Measurements from ENCODE around the gene TRIP12.

The TRIP12 gene

DNA sequence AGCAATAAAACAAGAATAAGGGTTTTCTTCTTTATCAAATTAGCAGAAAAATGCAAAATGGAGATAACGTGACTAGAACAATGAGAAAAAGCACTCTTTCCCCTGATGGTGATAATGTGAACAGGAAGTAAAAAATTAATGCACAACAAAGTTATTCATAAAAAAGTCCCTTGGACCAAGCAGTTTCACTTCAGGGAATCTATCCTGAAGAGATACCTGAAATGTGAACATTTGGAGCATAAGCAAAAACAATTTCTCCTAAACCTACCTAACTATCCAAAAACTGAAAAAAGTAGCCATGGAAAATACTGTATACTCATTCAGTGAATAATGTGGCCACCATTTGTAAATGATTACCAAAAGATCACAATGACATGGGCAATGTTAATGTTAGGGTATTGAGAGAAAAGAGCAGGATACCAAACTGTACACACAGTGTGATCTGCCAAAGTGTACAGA is 48.7 kb downstream of the TRIP12 start:
- ChIA-PET CTCF (no interaction called here), POLR2A (interaction anchor here (0.9 kb wide), 1 partner anchor 48 kb away, joined by 3 read pairs; no protein-coding TSS in a partner anchor)
- no peak for DNase-seq (ENCODE audit: extremely low spot score)
- TF ChIP-seq BHLHE40 (IDR thresholded peaks at IDR 0.05; ENCODE audit: borderline replicate concordance) (no peak), FOXM1 (IDR thresholded peaks at IDR 0.05; ENCODE audit: borderline replicate concordance) (no peak), SP1 (IDR thresholded peaks at IDR 0.05) (no peak), FOXA1 (IDR thresholded peaks at IDR 0.05) (no peak), LEF1 (IDR thresholded peaks at IDR 0.05; ENCODE audit: borderline replicate concordance) (no peak), NFRKB (IDR thresholded peaks at IDR 0.05) (no peak), FOXK2 (IDR thresholded peaks at IDR 0.05) (no peak), SUZ12 (IDR thresholded peaks at IDR 0.05) (no peak), ELF4 (IDR thresholded peaks at IDR 0.05) (no peak), ARNT (IDR thresholded peaks at IDR 0.05) (no peak), L3MBTL2 (conservative IDR thresholded peaks at IDR 0.05) (no peak), TARDBP (IDR thresholded peaks at IDR 0.05) (no peak)
- TF ChIP-seq, protein P1, sequence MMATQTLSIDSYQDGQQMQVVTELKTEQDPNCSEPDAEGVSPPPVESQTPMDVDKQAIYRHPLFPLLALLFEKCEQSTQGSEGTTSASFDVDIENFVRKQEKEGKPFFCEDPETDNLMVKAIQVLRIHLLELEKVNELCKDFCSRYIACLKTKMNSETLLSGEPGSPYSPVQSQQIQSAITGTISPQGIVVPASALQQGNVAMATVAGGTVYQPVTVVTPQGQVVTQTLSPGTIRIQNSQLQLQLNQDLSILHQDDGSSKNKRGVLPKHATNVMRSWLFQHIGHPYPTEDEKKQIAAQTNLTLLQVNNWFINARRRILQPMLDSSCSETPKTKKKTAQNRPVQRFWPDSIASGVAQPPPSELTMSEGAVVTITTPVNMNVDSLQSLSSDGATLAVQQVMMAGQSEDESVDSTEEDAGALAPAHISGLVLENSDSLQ (IDR thresholded peaks at IDR 0.05): no peak

GRCh38 chr2:229870903-229871656 is 50.7 kb downstream of the TRIP12 start:
- no peak for DNase-seq (ENCODE audit: extremely low spot score)
- TF ChIP-seq LEF1 (IDR thresholded peaks at IDR 0.05; ENCODE audit: borderline replicate concordance) (no peak), ZNF384 (IDR thresholded peaks at IDR 0.05) (no peak), NFRKB (IDR thresholded peaks at IDR 0.05) (no peak), ARNT (IDR thresholded peaks at IDR 0.05) (no peak)
- TF ChIP-seq, protein P1 (IDR thresholded peaks at IDR 0.05): no peak
- POLR2A ChIA-PET: no interaction called here
- CTCF ChIA-PET: no interaction called here

GRCh38 chr2:229869226-229869625 is 52.6 kb downstream of the TRIP12 start:
- POLR2A ChIA-PET: no interaction called here
- CTCF ChIA-PET: no interaction called here
- TF ChIP-seq SUZ12 (IDR thresholded peaks at IDR 0.05): no peak
- no peak for DNase-seq (ENCODE audit: extremely low spot score)

- POLR2A ChIA-PET: no interaction called here
- no peak for DNase-seq (ENCODE audit: extremely low spot score)
- CTCF ChIA-PET: no interaction called here
- TF ChIP-seq BHLHE40 (IDR thresholded peaks at IDR 0.05; ENCODE audit: borderline replicate concordance) (no peak), CTBP1 (IDR thresholded peaks at IDR 0.05; ENCODE audit: borderline replicate concordance) (no peak), LEF1 (IDR thresholded peaks at IDR 0.05; ENCODE audit: borderline replicate concordance) (no peak), SP1 (IDR thresholded peaks at IDR 0.05) (no peak), ZNF384 (IDR thresholded peaks at IDR 0.05) (no peak), ELF4 (IDR thresholded peaks at IDR 0.05) (no peak)
- TF ChIP-seq, protein P1 (IDR thresholded peaks at IDR 0.05): no peak
Observed at GRCh38 chr2:229868794-229869193, 53.0 kb downstream of the TRIP12 start.

DNA sequence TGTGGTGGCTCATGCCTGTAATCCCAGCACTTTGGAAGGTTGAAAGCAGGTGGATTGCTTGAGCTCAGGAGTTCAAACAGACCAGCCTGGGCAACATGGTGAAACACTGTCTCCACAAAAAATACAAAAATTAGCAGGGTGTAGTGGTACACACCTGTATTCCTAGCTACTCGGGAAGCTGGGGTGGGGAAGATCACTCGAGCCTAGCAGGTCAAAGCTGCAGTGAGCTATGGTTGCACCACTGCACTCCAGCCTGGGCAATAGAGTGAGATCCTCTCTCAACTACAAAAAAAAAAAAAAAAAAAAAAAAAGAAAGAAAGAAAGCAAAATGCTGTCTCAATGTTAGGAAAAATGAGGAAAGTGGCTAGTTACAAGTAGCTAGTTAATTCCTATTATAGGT is 56.8 kb downstream of the TRIP12 start:
- POLR2A ChIA-PET: no interaction called here
- no peak for TF ChIP-seq FOXA1 (IDR thresholded peaks at IDR 0.05)
- TF ChIP-seq ELF4 (IDR thresholded peaks at IDR 0.05): no peak
- TF ChIP-seq BHLHE40 (IDR thresholded peaks at IDR 0.05; ENCODE audit: borderline replicate concordance): no peak
- no peak for TF ChIP-seq SUZ12 (IDR thresholded peaks at IDR 0.05)
- no peak for TF ChIP-seq ARNT (IDR thresholded peaks at IDR 0.05)
- TF ChIP-seq FOXM1 (IDR thresholded peaks at IDR 0.05; ENCODE audit: borderline replicate concordance): no peak
- no peak for TF ChIP-seq FOXK2 (IDR thresholded peaks at IDR 0.05)
- no peak for TF ChIP-seq HDGF (IDR thresholded peaks at IDR 0.05; ENCODE audit: borderline replicate concordance)
- TF ChIP-seq L3MBTL2 (conservative IDR thresholded peaks at IDR 0.05): no peak
- TF ChIP-seq ZNF384 (IDR thresholded peaks at IDR 0.05): no peak
- TF ChIP-seq NFRKB (IDR thresholded peaks at IDR 0.05): no peak
- TF ChIP-seq, protein P1 (IDR thresholded peaks at IDR 0.05): no peak
- no peak for TF ChIP-seq CTBP1 (IDR thresholded peaks at IDR 0.05; ENCODE audit: borderline replicate concordance)
- CTCF ChIA-PET: no interaction called here
- no peak for DNase-seq (ENCODE audit: extremely low spot score)

DNA sequence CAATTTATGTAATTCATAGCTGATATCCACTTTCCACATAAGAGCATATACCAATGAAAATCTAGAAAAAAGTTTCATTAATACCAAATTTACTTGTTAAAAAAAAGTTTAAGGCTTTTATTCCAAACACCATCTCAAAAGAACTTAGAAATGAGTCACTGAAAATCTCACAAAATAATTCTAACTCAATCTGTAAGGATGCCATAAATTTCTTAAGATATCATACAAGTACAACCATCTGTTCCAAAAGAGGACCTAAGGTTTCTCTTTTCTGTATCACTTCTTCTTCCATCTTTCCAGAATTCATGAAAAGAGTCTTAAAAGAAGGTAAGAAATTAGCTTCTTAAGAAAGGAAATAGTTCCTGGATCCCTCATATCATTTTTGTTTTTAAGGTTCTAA is 60.4 kb downstream of the TRIP12 start:
- ChIA-PET CTCF (no interaction called here), POLR2A (no interaction called here)
- TF ChIP-seq ELF4 (IDR thresholded peaks at IDR 0.05) (no peak), FOXM1 (IDR thresholded peaks at IDR 0.05; ENCODE audit: borderline replicate concordance) (no peak), CTBP1 (IDR thresholded peaks at IDR 0.05; ENCODE audit: borderline replicate concordance) (no peak), HDGF (IDR thresholded peaks at IDR 0.05; ENCODE audit: borderline replicate concordance) (no peak), L3MBTL2 (conservative IDR thresholded peaks at IDR 0.05) (no peak), SP1 (IDR thresholded peaks at IDR 0.05) (no peak)
- TF ChIP-seq, protein P1 (IDR thresholded peaks at IDR 0.05): no peak
- no peak for DNase-seq (ENCODE audit: extremely low spot score)

All from HEK293T (cell line).